H1 (cell line): ENCODE measurements around the gene MYH3. TPM values are rescaled to one million over a fixed set of nuclear protein-coding genes. Genes with fewer than 3 reads are reported as not detected.

Source experiments
- CTCF ChIA-PET: fragments of 300-600 bp; sonication (Branson Sonifier 250); formaldehyde crosslinking; loops from one replicate; lab custom pipeline; 2021; ENCODE audit not compliant: partially characterized antibody; lab: Charles Lee
- POLR2A ChIA-PET: fragments of 300-600 bp; sonication (Branson Sonifier 250); formaldehyde crosslinking; loops from one replicate; lab custom pipeline; 2021; ENCODE audit warnings: inconsistent platforms; ENCODE audit not compliant: partially characterized antibody; lab: Charles Lee
- DNase-seq, 2 experiments: peaks; one replicate each; pipeline versions ENCODE4 v3.0.0 to v3.0.0-alpha.2; 2010 to 2022; ENCODE audit warnings: low spot score in 2 of 2, low read depth in 1 of 2, mixed read lengths in 1 of 2
- FAIRE-seq: peaks from 2 replicates; lab custom pipeline; 2011; peaks lifted over from hg19 to GRCh38; lab: Jason Lieb, UNC
- H2AFZ ChIP-seq: 2 replicates; pipeline ENCODE4 v1.8.1; 2012; ENCODE audit warnings: low read length, inconsistent platforms
- H2AK5ac ChIP-seq: 2 replicates; pipeline ENCODE4 v1.6.1; 2013; ENCODE audit warnings: low read depth, low read length
- H2BK120ac ChIP-seq: replicated peaks from 2 replicates; pipeline ENCODE3; 2013; ENCODE audit warnings: low read depth, low read length, inconsistent platforms
- H2BK12ac ChIP-seq: 2 replicates; pipeline ENCODE4 v1.6.1; 2013; ENCODE audit warnings: low read depth, low read length
- H2BK15ac ChIP-seq: 2 replicates; pipeline ENCODE4 v1.6.1; 2013; ENCODE audit warnings: low read length
- H2BK20ac ChIP-seq: 2 replicates; pipeline ENCODE4 v1.6.1; 2013; ENCODE audit warnings: low read length
- H2BK5ac ChIP-seq: 2 replicates; pipeline ENCODE4 v1.6.1; 2013; ENCODE audit warnings: low read depth, low read length
- H3K14ac ChIP-seq: 2 replicates; pipeline ENCODE4 v1.6.1; 2013; ENCODE audit warnings: inconsistent platforms; ENCODE audit not compliant: insufficient read length
- H3K18ac ChIP-seq: 2 replicates; pipeline ENCODE4 v1.6.1; 2013; ENCODE audit warnings: low read length; ENCODE audit errors: extremely low read depth
- H3K23ac ChIP-seq: 2 replicates; pipeline ENCODE4 v1.6.1; 2013; ENCODE audit warnings: inconsistent platforms; ENCODE audit not compliant: insufficient read length
- H3K23me2 ChIP-seq: 2 replicates; pipeline ENCODE4 v1.6.1; 2013; ENCODE audit warnings: low read depth, low read length
- H3K27ac ChIP-seq: 2 replicates; pipeline ENCODE4 v1.6.1; 2011; ENCODE audit warnings: low read depth, low read length, inconsistent platforms
- H3K27me3 ChIP-seq, 4 experiments: replicated peaks in 1 of 4; 1 replicate in 1 of 4; 2 replicates in 3 of 4; pipeline versions ENCODE4 v1.6.1 to v1.8.1; 2011 to 2013; ENCODE audit warnings: low read length in 3 of 4, mild to moderate bottlenecking in 3 of 4, inconsistent platforms in 2 of 4, mixed read lengths in 2 of 4, moderate library complexity in 1 of 4; ENCODE audit not compliant: control insufficient read depth in 3 of 4, insufficient read depth in 3 of 4; ENCODE audit errors: extremely low read depth in 1 of 4
- H3K36me3 ChIP-seq, 4 experiments: 2 replicates each; pipeline versions ENCODE4 v1.6.1 to v1.8.1; 2011 to 2013; ENCODE audit warnings: mild to moderate bottlenecking in 4 of 4, low read length in 3 of 4, moderate library complexity in 2 of 4, control low read depth in 1 of 4, inconsistent platforms in 1 of 4; ENCODE audit not compliant: insufficient read depth in 4 of 4, control insufficient read depth in 2 of 4
- H3K4ac ChIP-seq: replicated peaks from 2 replicates; pipeline ENCODE3; 2013; ENCODE audit warnings: low read length, low read depth, mixed read lengths, inconsistent platforms; ENCODE audit not compliant: insufficient read length
- H3K4me1 ChIP-seq, 4 experiments: replicated peaks in 1 of 4; 1 replicate in 1 of 4; 2 replicates in 3 of 4; pipeline versions ENCODE4 v1.6.1 to v1.8.1; 2011 to 2013; ENCODE audit warnings: low read length in 3 of 4, inconsistent platforms in 2 of 4, mixed read lengths in 1 of 4; ENCODE audit not compliant: insufficient read depth in 4 of 4, control insufficient read depth in 3 of 4
- H3K4me2 ChIP-seq, 2 experiments: 2 replicates each; pipeline versions ENCODE4 v1.6.1 to v1.8.1; 2011 to 2013; ENCODE audit warnings: low read depth in 2 of 2, low read length in 2 of 2, control low read depth in 1 of 2, inconsistent platforms in 1 of 2, mild to moderate bottlenecking in 1 of 2; ENCODE audit not compliant: insufficient read depth in 1 of 2
- H3K4me3 ChIP-seq, 4 experiments: fragments of 200-600, 300-600 bp in 1 of 4; sonication (generic), shearing (Covaris generic), sonication (Bioruptor Twin) in 1 of 4; 2 replicates each; pipeline versions ENCODE4 v1.5.1 to v1.8.1; 2011 to 2016; ENCODE audit warnings: low read length in 4 of 4, low read depth in 3 of 4, control low read depth in 2 of 4, inconsistent platforms in 2 of 4, mild to moderate bottlenecking in 2 of 4, mixed read lengths in 1 of 4, moderate library complexity in 1 of 4; ENCODE audit not compliant: insufficient read depth in 2 of 4; ENCODE audit errors: extremely low read depth in 1 of 4
- H3K56ac ChIP-seq: replicated peaks from 2 replicates; pipeline ENCODE3; 2013; ENCODE audit warnings: low read depth, mild to moderate bottlenecking, mixed read lengths, low read length, inconsistent platforms; ENCODE audit not compliant: insufficient read length
- H3K79me1 ChIP-seq: 2 replicates; pipeline ENCODE4 v1.6.1; 2013; ENCODE audit warnings: low read depth, low read length, control low read depth
- H3K79me2 ChIP-seq, 2 experiments: 2 replicates each; pipeline versions ENCODE4 v1.6.1 to v1.8.1; 2012 to 2013; ENCODE audit warnings: low read length in 2 of 2, mild to moderate bottlenecking in 2 of 2, inconsistent platforms in 1 of 2; ENCODE audit not compliant: insufficient read depth in 2 of 2, control insufficient read depth in 1 of 2
- H3K9ac ChIP-seq, 4 experiments: replicated peaks in 1 of 4; 1 replicate in 1 of 4; 2 replicates in 3 of 4; pipeline versions ENCODE4 v1.6.1 to v1.8.1; 2011 to 2013; ENCODE audit warnings: low read depth in 3 of 4, low read length in 3 of 4, control low read depth in 2 of 4, mild to moderate bottlenecking in 2 of 4, moderate library complexity in 2 of 4, inconsistent platforms in 1 of 4; ENCODE audit errors: extremely low read depth in 1 of 4
- H3K9me3 ChIP-seq, 2 experiments: 2 replicates each; pipeline versions ENCODE4 v1.6.1 to v1.8.1; 2012 to 2013; ENCODE audit warnings: mild to moderate bottlenecking in 2 of 2, moderate library complexity in 2 of 2, control low read depth in 1 of 2, inconsistent platforms in 1 of 2, low read depth in 1 of 2, low read length in 1 of 2, mixed read lengths in 1 of 2; ENCODE audit not compliant: insufficient read depth in 2 of 2
- H4K20me1 ChIP-seq, 2 experiments: replicated peaks in 1 of 2; 2 replicates each; pipeline versions ENCODE3 to v1.8.1; 2011 to 2013; ENCODE audit warnings: inconsistent platforms in 2 of 2, low read length in 2 of 2, mild to moderate bottlenecking in 1 of 2; ENCODE audit not compliant: insufficient read depth in 2 of 2, control insufficient read depth in 1 of 2
- H4K5ac ChIP-seq: 2 replicates; pipeline ENCODE4 v1.6.1; 2013; ENCODE audit warnings: low read length, low read depth, mixed read lengths, inconsistent platforms; ENCODE audit not compliant: insufficient read length
- H4K8ac ChIP-seq: 2 replicates; pipeline ENCODE4 v1.8.0; 2013; ENCODE audit warnings: mild to moderate bottlenecking, moderate library complexity, low read length, inconsistent platforms; ENCODE audit not compliant: insufficient read depth; ENCODE audit errors: extremely low read depth
- H4K91ac ChIP-seq: replicated peaks from 2 replicates; pipeline ENCODE3; 2013; ENCODE audit warnings: low read length, mixed read lengths, inconsistent platforms; ENCODE audit not compliant: insufficient read length
- TCF12 ChIP-seq: IDR thresholded peaks from 2 replicates; pipeline ENCODE4 v1.6.1; 2011; ENCODE audit warnings: low read depth, mild to moderate bottlenecking, low read length
- WGBS, 2 experiments: shearing (Covaris generic) in 1 of 2; methylation state at CpG; one replicate each; pipeline versions ENCODE4 v1.1.6 to v1.1.7; 2013 to 2015; ENCODE audit warnings: low lambda C conversion rate in 2 of 2, mixed read lengths in 2 of 2, inconsistent platforms in 1 of 2, low coverage in 1 of 2, missing lambda C conversion rate in 1 of 2; ENCODE audit not compliant: insufficient replicate concordance in 2 of 2, insufficient coverage in 1 of 2, insufficient read length in 1 of 2; ENCODE audit errors: extremely low coverage in 1 of 2, missing lambda C conversion rate in 1 of 2; 5-methylcytosine and 5-hydroxymethylcytosine counted together
- polyA plus RNA-seq, 7 experiments: library from polyadenylated mRNA; depleted of rRNA in 3 of 7; stranded (reverse) in 5 of 7; unstranded in 2 of 7; fragments of >200 nt in 5 of 7; fragments of 200-250 nt in 2 of 7; gene quantifications; 1 replicate in 5 of 7; 2 replicates in 1 of 7; 4 replicates in 1 of 7; pipeline versions ENCODE4 v1.2.1 to v1.2.3, GENCODE V29; 2011 to 2013; ENCODE audit warnings: missing spikeins in 2 of 7, mixed read lengths in 2 of 7
- total RNA-seq: library from RNA; stranded (reverse); fragmentation: NEBNext Ultra II Directional; extraction: Animal tissue kit (Norgen Biotek cat#: 25700); gene quantifications from 2 replicates; pipeline ENCODE4 v1.2.1, GENCODE V29; 2021

MYH3 gene
- total and polyA plus RNA-seq, 2 of the 8 experiments (the other 6 are each of a cell fraction or from before 2014, with no cell fraction given) = 0.65 to 1.8 TPM

DNA sequence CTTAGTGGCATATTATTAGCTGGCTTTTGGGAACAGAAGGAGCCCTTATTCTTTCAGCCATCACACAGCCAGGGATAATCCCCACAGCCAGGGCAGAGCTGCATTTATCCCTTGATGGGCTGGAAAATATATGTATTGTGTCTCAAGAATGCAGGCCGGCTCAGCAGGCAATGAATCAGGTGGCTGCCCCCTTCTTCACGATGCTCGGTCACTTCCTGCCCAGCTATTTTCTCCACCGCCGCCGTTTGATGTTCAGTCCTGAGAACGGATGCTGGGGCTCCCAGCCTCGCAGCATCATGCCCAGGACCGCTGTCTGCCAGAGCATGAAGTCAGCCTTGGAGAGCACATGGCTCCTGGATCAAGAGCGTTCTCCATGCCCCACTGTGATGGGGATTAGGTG lies 4.3 kb upstream of the MYH3 start:
- no peak overlapping the region for H3K56ac ChIP-seq

More for the DNA sequence above, 4.3 kb upstream of the MYH3 start:
- TF ChIP-seq TCF12 = no peak
- Histone ChIP-seq H4K20me1 (peaks cover 0 to 2% of the 10 kb centered on the region in 2 experiments), H2AK5ac (no peak overlapping the region), H3K4me2 (no peak overlapping the region), H3K14ac (no peak overlapping the region), H3K9me3 (no peaks in the 10 kb centered on the region), H4K8ac (no peak overlapping the region), H3K4ac (no peak overlapping the region), H3K36me3 (no peaks in the 10 kb centered on the region), H3K23ac (no peak overlapping the region), H3K79me1 (no peaks in the 10 kb centered on the region), H2BK5ac (no peak overlapping the region), H4K91ac (no peak overlapping the region), H3K4me3 (no peak overlapping the region), H3K79me2 (no peaks in the 10 kb centered on the region), H3K4me1 (no peaks in the 10 kb centered on the region), H2BK15ac (no peak overlapping the region), H3K27ac (no peak overlapping the region), H3K9ac (no peak overlapping the region), H4K5ac (no peak overlapping the region), H2AFZ (no peak overlapping the region), H3K18ac (no peak overlapping the region), H2BK12ac (no peak overlapping the region), H3K23me2 (no peaks in the 10 kb centered on the region), H2BK120ac (no peak overlapping the region), H3K27me3 (no peaks in the 10 kb centered on the region), H2BK20ac (no peak overlapping the region)
- no peak for FAIRE-seq
- 98% methylated on average over 10 of the region's 10 CpGs; no CpG with 5 or more reads in 1 of the 2 experiments for WGBS, 2 experiments
- ChIA-PET POLR2A (interaction anchor here (1.0 kb wide), 1 partner anchor 35 kb away, joined by 3 read pairs; no protein-coding TSS in a partner anchor), CTCF (interaction anchor here (0.7 to 4.7 kb wide), 5 partner anchors 16 to 687 kb away, joined by 3 to 23 read pairs (median 3); no protein-coding TSS in a partner anchor)
- no peak for DNase-seq
